ENCODE results near the gene SLC17A7. TPM values are rescaled to one million over a fixed set of nuclear protein-coding genes. Genes with fewer than 3 reads are reported as not detected.
A peak's percentile ranks its signal among the peaks of the same experiment; 100 is the strongest.

The SLC17A7 gene
- total RNA-seq, 1 experiment from 2014 or later = 7.0 TPM

DNA sequence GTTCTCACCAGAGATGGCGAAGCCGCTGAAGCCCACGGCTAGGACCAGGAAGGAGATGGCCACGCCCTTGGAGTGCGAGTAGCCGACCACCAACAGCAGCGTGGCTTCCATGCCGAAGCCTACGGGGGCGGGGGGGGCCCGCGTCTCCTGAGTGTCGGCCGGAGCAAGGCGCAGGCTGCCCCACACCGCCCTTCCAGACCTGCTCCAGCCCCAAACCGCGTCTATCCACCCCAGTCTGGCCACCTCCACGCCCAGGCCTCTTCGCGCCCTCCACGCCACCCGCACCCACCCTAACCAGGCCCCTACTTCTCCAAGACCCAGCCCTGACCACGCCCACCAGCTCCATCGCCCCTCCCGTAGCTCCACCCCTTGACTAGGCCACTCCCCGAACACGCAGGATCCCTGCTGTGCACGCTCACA, 10.0 kb downstream of the SLC17A7 start:
- DNase-seq (ENCODE audit: low spot score) = peak; percentile 20

DNA sequence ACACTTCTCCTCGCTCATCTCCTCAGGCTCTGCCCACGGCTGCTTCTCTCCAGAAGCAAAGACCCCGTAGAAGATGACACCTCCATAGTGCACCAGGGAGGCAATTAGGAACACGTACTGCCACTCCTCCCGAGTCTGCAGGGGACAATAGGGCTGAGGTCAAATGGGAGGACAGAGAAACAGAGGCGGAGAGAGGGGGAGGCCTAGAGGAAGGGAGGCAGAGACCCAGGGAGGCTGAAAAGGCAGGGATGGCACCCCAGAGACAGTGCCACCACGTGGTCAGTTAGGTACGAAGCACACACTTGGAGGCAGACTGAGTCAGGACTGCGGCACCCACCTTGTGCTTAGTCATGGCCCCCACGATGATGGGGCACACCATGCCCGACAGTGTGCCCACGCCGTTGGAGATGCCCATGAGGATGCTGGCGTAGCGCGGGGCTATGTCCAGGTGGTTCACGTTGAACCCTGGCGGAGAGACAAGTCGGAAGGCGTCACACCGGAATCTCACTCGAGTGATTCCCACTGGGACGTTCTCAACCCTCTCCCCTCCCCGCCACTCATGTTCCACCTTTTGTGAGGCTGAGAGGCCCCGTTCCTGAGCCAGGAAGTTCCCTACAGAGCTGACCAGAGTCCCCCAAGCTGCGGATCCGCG, 10.5 kb downstream of the SLC17A7 start:
- in situ Hi-C loops (cut with HindIII; ENCODE audit: low sequenced_read_pairs) = no loop called here
- peak; percentile 43 for DNase-seq (ENCODE audit: low spot score)

More for the DNA sequence above, 10.0 kb downstream of the SLC17A7 start:
- in situ Hi-C loops (cut with HindIII; ENCODE audit: low sequenced_read_pairs) = no loop called here

DNA sequence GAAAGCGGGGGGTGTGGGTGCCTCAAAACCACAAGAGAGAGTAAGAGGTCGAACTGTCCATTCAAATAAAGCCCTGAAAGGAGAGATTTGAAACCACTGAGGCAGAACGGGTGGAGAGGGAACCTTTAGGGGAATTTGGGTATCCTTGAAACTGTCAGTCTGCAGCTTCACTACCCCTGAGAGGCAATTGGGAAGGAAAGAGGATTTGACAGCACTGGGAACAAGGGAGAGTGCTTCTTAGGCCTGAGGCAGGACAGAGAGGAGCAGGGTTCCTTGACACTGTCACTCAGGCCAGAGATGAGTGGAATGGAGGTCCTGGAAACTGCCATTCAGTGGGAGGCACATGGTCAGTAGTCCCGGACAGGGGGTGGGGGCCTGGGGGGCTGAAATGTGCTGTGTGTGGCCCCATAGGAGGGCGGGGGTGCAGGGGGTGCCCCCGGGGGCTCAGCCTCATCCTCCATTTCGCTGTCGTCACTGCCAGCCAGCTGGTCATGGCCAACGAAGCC, 11.1 kb downstream of the SLC17A7 start:
- in situ Hi-C loops (cut with HindIII; ENCODE audit: low sequenced_read_pairs) = no loop called here
- DNase-seq (ENCODE audit: low spot score) = peak; percentile 10

DNA sequence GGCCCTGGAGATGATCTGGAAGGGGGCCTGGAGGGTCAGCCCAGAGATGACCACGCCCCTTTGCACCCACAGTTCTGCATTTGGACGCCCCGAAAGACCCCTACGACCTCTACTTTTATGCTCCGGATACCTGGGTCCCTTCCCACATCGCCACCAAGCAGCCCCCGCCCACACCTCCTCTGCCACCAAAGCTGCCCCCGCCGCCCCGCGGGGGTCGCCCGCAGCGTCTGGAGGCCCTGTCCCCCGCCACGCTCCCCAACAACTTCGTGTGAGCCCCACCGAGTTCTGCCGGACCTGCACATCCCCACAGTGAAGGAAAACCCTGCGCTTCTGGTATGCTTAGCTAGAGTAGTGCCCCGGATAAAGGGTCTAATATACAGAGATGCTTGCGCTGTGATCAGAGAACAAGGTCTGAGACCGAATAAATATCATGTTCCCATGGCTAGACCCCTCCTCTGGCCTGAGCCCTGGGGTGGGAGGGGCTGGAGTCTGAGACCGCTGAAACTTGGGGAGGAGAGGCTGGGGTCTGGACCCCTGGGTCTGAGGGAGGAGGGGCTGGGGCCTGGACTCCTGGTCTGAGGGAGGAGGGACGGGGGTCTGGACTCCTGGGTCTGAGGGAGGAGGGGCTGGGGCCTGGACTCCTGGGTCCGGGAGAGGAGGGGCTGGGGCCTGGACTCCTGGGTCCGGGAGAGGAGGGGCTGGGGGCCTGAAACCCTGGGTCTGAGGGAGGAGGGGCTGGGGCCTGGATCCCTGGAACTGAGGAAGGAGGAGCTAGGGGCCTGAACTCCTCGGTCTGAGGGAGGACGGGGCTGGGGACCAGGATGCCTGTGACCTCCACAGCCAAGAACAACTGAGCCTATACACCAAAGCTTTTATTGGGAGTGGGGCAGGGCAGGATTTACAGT, 12.5 kb downstream of the SLC17A7 start:
- no peak for DNase-seq (ENCODE audit: low spot score)
- in situ Hi-C loops (cut with HindIII; ENCODE audit: low sequenced_read_pairs) = no loop called here

DNA sequence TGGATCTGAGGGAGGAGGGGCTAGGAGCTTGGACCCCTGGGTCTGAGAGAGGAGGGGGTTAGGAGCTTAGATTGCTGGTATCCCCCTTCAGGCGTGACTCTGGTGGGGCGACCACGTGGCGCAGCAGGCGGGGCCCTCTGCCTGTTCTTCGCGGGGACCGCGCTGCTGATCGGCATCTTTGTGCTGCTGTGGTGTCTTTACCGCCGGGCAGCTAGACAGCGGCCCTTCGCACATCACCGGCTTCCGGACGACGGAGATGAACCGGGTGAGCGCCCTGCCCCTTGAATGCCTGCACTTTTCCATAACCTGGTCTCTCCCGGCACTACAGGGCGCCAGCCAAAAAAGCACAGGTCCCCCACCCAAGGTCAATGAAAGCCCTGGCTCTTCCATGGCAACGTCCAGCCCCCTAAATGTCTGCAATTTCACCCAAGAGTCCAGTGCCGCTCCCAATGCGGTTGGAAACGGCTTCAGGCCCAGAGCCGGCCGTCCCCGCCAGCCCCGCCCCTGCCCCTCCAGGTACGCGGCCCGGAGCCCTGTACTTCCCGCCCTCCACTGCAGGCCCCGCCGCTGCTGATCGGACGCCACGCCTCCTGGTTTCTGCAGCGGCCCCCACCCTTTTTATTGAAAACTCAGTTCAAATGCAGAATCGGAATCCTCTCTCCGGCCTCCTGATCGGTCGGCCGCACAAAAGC, 13.3 kb downstream of the SLC17A7 start:
- in situ Hi-C loops (cut with HindIII; ENCODE audit: low sequenced_read_pairs) = no loop called here
- DNase-seq (ENCODE audit: low spot score) = no peak

DNA sequence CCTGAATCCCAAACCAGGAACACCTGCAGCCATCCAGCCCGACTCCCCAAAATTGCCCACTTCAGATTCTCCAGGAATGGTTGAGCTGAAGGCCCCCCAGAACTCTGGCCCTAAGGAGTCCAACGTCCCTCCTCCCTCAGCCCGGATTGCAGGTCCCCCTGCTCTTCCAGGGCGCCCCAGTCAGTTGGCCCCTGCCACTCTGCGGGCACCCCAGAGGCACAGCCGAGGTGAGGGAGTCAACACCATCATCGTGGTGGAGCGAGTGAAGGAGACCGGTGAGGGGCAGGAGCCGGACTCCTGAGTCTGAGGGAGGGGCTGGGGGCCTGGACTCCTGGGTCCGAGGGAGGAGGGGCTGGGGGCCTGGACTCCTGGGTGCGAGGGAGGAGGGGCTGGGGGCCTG, 14.0 kb downstream of the SLC17A7 start:
- in situ Hi-C loops (cut with HindIII; ENCODE audit: low sequenced_read_pairs) = no loop called here

DNA sequence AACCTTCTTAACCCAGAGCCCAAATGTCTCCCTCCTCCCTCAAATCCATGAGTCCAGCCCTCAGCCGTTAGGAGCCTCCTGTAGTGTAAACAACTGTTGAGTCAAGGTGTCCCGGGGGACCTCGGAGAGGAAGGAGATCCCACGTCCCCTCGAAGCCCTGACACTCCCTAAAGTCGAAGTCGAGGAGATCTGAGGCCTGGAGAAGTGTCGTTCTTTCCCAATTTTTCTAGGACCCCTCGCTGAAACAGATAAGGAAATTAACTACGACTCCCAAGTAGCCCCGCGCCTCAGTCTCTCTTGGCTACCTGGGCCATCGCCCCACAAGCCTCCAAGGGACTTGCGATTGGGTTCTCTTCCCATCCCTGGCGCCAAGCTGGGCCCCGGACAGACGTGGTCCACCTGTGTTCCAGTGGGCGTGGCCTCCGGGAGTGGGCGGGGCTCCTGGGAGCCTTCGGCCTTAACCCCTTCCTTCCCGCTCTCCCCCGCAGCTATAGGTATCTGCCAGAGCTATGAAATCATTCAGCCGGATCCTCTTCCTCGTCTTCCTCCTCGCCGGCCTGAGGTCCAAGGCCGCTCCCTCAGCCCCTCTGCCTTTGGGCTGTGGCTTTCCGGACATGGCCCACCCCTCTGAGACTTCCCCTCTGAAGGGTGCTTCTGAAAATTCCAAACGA, 15.3 kb downstream of the SLC17A7 start:
- in situ Hi-C loops (cut with HindIII; ENCODE audit: low sequenced_read_pairs) = no loop called here

More for the DNA sequence above, 14.0 kb downstream of the SLC17A7 start:
- no peak for DNase-seq (ENCODE audit: low spot score)

DNA sequence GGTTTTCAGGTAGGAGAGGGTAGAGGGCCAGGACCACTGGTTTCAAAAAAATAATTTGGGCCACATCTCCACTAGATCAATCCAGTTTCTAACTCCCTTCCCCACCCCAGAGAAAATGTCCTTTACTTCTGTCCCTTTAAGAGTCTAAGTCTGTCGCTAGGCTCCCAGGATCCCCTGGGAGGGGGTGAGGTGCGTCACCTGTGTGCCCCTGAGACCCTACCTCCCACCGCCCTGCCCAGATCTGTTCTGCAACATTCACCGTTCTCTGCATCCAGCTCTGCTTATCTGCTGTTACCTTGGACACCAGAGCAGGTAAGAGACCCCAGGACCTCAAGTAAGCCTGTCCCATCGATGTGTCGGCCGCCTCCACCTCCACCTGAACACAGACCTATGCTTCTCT, 16.1 kb downstream of the SLC17A7 start, which contains the start of gene GFY:
TSS of gene GFY (plus strand) at position 211 of the 400 bp plus-strand sequence. CDS start 1,043 bp downstream, outside the sequence.
- in situ Hi-C loops (cut with HindIII; ENCODE audit: low sequenced_read_pairs) = no loop called here

More for the DNA sequence above, 15.3 kb downstream of the SLC17A7 start:
- no peak for DNase-seq (ENCODE audit: low spot score)

DNA sequence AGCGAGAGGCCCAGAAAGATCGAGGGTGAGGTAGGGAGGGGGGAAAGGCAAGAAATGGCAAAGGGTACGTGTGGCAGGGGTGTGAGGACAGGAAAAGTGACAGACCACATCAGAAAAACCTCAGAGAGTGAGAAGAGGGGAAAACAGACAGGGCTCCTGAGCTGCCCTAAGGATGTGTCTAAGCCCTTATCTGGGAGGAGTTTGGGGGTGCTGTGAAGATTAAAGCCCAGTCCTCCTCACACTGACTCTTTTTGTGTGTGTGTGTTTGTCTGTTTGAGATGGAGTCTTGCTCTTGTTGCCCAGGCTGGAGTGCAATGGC, 17.4 kb downstream of the SLC17A7 start:
- in situ Hi-C loops (cut with HindIII; ENCODE audit: low sequenced_read_pairs) = no loop called here

More for the DNA sequence above, 16.1 kb downstream of the SLC17A7 start, which contains the start of gene GFY:
- no peak for DNase-seq (ENCODE audit: low spot score)

DNA sequence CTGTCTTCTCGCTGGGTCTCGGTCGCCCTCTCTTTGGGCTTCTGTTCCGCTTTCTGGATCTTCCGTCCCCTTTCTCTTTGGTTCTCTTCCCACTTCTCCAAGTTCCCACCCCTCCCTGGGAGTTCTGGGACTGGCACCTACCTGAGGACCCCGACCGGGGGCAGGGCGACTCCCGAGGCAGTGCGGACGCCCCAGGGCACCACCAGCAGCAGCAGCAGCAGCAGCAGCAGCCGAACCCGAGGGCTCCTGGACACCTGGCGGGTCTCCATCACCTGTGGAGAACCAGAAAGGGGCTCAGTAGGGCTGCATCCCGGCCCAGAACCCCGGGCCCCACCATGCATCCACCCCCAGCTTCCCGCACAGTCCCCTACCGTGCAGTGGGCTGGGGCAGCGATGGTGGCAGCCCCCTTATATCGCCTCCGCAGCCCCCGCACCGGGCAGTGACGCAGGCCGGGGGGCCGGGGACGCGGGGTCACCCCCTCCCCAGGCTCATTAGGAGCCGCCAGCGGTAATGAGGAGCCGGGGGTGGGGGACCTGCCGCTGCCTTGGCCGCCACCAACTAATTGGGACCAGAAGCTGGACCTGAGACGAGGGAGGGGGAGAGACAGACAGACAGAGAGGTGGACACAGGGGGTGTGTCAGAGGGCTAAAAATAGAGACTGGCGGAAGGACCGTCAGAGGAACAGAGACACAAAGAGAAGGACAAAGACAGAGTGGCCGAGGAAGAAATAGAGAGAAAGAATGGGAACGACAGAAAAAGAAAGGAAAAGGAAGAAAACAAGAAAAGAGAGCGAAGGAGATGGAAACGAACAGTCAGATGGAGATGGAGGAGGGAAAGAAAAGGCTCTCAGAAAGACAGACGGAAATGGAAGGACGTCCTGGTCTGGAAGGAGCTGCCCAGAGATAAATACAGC, 18.0 kb downstream of the SLC17A7 start, which contains the start of gene PTH2:
TSS of gene PTH2 (minus strand) at position 371 of the 914 bp plus-strand sequence. CDS start at position 269, 102 bp downstream.
- in situ Hi-C loops (cut with HindIII; ENCODE audit: low sequenced_read_pairs) = no loop called here
- no peak for DNase-seq (ENCODE audit: low spot score)

More for the DNA sequence above, 17.4 kb downstream of the SLC17A7 start:
- DNase-seq (ENCODE audit: low spot score) = no peak

DNA sequence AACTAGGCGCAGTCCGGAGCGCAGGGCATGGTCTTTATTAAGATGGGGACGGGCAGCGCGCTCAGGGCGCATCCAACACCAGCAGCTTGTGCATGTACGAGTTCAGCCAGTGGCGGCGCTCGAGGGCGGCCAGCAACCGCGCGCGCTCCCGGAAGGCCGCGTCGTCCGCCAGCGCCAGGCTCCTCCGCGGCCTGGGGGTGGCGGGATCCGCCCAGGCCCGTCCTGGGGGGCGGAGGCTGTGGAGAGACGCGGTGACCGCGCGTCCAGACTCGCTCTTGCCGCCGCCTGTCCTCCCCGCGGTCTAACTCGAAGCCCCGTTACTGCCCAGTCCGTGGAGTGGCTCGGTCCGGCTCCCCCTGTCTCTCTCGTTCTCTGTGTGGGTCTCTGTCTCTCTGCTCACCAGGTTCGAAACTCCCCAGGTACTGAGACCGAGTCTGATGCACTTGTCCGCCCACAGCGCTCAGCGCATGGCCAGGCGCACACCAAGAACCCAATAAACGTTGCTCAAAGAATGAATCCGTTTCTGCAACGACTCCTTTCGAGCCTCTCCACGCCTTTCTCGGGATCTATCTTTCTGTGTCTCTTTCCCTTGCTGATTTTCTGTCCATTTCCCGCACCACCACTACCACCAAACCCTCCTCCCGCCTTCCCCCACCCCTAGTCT, 18.8 kb downstream of the SLC17A7 start:
- DNase-seq (ENCODE audit: low spot score) = peak; percentile 80
- in situ Hi-C loops (cut with HindIII; ENCODE audit: low sequenced_read_pairs) = no loop called here

DNA sequence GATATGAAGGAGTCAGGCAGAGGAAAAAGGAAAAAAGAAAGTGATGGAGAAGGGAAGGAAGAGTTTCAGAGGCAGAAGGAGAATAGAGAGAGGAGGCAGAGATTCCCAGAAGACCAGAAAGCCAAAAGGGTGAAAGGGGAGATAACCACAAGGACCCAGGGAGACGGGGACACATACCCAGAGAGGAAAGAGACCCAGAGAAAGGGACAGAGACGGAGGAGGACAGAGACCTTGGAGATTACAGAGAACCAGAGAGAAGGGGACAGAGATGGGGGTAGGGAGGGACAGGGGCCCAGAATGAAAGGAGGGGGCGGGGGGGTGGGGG, 19.5 kb downstream of the SLC17A7 start:
- in situ Hi-C loops (cut with HindIII; ENCODE audit: low sequenced_read_pairs) = no loop called here
- no peak for DNase-seq (ENCODE audit: low spot score)

DNA sequence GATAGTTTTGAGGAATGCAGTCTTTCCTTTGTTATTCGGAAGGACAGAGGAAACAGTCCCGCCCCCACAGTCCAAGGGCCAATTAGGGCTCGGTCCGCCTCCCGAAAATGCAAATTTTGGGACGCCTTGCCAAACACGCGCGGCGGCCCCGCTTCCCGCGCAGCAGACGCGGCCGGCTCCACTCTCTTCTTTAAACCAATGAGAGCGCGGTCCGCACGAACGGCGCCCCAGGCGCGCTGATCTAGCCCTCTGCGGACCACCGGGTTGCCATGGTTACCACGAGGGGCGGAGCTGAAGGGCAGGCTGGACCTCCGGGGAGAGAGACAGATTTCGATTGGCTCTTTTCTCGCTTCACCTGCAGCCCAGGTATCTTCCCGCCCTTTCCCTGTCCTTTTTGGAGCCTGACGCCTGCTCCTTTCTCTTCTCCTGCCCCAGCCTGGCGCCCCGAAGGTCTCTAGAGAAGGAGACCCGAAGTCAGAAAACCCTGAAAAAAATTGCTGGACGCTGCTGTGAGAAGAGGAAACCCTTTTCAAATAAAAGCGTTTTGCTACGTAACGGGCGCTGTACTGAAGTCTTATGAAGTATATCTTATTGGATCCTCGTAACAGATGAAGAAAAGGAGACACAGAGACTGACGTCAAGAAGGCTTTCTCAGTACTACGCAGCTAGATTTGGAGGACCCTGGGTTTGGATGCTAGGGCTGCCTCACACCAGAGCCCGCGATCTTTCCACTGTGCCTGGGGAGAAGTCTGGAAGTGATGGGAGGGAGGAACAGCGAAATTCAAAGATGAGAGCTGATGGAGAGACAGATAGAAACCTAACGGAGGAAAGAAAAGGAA, 20.1 kb downstream of the SLC17A7 start:
- DNase-seq (ENCODE audit: low spot score) = peak; percentile 93
- in situ Hi-C loops (cut with HindIII; ENCODE audit: low sequenced_read_pairs) = no loop called here

DNA sequence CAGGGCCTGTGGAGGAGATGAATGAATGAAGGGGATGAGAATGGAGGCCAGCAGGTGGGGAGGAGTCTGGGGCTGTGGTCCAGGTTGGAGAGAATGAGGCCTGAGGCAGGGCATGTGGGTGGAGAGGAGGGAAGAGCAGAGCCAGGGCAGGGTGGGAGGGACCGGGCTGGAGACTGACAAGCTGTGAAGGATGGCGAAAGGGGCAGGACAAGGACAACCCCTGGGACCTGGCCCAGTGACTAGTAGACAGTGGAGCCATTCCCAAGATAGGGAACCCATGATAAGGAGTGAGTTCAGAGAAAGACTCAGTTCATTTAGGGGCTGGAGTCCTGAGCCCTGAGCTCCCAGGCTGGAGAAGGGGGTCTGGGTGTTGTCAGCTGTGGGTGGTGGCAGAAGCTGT, 21.1 kb downstream of the SLC17A7 start:
- DNase-seq (ENCODE audit: low spot score) = no peak
- in situ Hi-C loops (cut with HindIII; ENCODE audit: low sequenced_read_pairs) = no loop called here

DNA sequence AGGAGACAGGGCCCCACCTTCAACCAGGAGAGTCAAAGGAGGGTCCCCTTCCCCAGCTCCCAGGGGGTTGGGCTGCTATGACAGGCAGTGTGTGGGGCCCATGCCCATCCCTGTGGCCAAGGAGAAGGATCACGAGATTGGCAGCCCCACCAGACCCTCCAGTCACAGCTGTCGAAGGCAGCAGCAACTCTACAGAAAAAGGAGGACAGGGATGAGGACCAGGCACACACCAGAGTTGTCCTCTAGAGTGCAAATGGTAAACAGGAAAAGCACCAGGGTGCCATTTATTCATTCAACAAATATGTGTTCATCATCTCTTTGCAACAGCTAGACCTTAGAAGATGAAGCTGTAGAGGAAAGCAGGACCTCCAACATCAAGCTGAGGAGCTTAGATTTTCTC, 22.2 kb downstream of the SLC17A7 start:
- in situ Hi-C loops (cut with HindIII; ENCODE audit: low sequenced_read_pairs) = no loop called here

DNA sequence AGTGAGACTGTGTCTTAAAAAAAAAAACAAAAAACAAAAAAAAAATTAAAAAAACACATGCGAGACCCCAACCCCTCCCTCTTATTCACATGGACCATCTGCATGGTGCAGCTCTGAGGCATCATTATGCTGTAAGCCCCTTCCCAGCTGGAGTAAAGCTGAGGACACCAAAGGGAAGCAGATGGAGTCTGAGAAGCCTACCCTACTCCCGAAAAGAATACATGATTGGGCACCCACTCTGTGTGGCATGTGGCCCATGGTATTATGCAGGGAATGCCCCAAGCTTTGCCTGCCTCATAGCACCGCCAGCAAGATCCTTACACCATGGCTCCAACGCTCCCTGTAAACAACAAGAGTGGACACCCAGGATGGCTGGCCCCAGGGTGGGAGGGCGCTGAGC, 22.8 kb downstream of the SLC17A7 start:
- no peak for DNase-seq (ENCODE audit: low spot score)
- in situ Hi-C loops (cut with HindIII; ENCODE audit: low sequenced_read_pairs) = no loop called here

More for the DNA sequence above, 22.2 kb downstream of the SLC17A7 start:
- DNase-seq (ENCODE audit: low spot score) = no peak

DNA sequence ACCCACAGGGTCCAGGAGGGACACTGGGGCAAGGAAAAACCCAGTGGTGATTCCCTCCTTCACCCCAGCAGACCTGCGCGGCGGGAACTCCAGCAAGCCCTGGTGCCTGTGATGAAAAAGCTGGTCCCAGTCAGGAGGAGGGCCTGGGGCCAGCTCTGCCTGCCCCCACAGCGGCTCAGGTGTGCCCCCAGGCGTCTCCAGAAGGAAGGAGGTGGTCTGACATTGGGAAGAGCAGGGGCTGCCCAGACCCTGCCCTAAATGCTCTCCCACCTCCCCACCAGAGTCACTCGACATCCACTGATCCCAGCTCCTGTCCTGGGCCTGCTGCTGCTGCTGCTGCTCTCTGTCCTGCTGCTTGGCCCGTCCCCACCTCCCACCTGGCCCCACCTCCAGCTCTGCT, 24.2 kb downstream of the SLC17A7 start:
- no peak for DNase-seq (ENCODE audit: low spot score)
- in situ Hi-C loops (cut with HindIII; ENCODE audit: low sequenced_read_pairs) = no loop called here

Measured in G401 (cell line).